Stimulated activated CD8-positive, alpha-beta memory T cell treated with anti-CD3 and anti-CD28 coated beads, Interleukin-2, amount 100 ng/mL, for 48 hours (primary cell): ENCODE measurements around the gene GRIK2.

ENCODE experiments used
- DNase-seq, 2 donors: peaks; one replicate each; pipeline ENCODE4 v3.0.0-alpha.2; 2020; ENCODE audit warnings: low read depth in 2 of 2

The GRIK2 gene

DNA sequence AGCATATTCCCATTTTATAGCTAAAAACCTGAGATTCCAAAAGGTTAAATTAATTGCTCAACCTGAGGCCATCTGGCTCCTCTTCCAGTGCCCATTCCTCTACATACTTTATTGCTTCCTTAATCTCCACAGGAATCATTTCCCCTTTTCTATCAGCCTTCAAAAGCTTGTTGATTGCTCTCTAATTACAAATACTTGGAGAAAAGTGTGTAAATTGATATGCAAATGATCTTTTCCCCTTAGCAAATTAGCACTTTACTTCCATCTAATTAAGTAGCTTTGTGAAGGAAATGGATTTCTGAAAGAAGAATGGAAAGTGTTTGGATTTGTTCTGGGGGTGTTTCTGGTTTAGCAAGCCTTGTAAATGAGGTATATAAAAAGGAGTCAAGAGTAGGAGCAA is 323.3 kb downstream of the GRIK2 start:
- no peak for DNase-seq

DNA sequence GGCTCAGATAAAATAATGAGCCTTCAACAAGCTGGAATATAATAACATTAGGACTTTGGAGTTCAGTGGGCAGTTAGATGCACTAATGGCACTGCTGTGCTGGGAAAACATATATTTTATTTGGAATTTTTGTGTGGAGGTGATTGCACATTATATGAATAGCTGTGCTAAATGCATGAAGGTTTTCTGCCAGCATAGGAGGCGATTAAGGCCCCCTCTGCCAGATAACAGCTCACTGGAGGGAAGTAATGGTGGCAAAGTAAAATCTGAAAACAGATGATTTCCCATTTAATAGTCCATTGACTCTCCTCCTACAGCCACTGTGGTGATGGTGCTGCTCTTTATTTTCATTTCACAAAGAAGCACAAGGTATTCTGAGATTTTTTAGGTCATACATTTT is 326.0 kb downstream of the GRIK2 start:
- no peak for DNase-seq

DNA sequence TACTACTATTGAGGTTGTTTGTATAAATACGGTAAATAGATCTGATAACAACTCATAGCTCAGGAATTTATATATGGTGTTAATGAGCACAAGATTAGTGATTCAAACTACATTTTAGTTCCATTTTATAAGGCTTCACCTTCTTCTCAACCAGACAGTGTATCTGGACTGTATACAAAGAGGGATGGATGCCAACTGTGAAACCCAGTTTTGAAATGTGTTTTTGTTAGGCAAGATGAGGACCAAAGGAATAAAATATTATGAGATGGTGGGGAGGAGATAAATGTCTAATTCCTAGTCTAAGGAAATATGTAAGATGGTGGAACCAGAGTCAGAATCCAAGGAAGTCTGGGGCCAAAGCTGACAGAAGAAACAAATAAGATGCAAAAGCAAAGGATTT is 329.0 kb downstream of the GRIK2 start:
- no peak for DNase-seq

DNA sequence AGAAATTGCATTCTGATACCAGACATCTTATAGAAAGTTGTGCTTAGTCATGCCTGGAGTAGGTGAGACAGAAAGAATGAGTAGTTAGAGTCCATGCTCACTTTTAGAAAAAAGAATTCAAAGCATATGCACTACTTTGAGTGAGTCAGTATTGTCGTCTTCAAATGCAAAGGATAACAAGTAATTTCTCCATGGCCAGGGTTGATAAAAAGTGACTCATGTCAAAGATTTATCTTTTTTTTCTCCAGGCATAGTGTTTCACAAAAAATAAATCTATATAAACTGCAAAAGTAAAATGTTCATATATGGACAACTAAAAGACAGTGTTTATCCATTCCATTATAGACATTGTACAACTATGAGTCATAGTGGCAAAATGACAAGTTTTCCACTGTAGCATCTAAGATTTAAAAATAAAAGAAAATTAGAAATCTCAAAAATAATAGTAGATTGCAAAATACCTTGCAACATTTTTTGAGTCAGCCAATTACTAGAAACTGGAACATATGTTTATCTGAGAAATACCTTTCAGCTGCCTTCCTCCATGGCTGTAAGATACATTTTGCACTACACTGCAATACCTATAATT is 329.6 kb downstream of the GRIK2 start:
- no peak for DNase-seq

DNA sequence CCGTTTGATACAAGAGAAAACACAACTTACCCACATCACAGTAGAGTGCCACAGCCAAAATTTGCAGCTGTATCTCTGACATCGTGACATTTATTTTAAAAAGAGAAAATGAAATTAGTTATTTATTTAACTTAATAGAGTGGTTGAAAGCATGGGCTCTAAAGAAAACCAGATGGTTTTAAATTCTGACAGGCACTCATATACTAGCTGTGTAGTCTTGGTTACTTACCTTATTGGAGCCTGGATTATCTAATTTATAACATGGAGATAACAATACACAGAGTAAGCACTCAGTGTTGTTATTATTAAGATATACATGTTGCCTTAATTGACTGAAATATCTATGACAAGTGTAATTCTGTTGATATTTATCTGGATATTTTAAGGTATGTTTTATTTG is 334.9 kb downstream of the GRIK2 start:
- DNase-seq, result no peak

DNA sequence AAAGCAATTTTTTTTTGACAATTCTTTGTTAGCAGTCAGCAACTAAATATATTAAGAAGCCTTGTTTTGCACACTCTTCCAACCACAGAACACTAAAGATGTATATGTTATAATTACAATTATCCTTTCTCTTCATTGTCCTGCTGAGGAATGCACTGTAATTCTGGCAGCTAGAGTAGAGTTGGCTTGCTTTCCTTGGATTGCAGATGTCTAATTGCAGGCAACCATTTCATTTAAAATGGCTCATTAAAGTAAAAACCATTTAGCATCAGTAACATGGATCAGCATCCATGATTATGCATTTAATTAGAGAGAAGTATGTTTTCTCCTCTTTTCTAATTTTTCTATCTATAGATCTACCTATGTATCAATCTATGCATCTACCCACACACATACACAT is 335.4 kb downstream of the GRIK2 start:
- DNase-seq, result no peak

DNA sequence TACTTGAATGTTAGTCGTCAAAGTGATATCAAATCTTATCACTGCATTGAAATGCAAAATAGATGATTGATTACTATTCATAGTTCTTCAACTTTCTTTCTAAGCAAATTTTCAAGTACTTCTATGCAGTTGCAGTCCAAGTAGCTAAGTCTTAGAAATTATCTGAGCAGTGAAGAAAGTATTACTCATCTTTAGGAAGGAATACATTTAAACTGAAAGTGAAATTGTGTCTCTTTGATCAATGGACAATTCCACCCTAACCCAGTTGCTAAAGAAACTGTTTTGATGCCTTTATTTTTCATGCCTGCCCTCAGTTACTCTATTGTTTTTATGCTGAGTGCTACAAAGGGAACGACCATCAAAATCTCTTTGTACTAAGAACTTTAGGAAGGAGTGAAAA is 337.4 kb downstream of the GRIK2 start:
- no peak for DNase-seq

DNA sequence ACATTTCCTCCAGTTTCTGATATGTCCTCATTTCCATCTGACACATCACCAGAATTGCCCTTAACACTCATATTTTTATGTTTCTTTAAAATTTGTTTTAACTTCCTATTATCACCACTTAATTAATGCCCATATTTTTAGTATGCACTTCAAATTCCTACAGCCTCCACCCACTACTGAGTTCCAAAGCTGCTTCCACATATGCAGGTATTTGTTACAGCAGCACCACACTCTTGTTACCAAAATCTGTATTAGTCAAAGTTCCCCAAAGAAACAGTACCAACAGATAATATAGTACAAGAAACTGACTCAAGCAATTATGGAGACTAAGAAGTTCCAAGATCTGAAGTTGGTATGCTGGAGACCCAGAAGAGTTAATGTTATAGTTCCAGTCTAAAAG is 340.4 kb downstream of the GRIK2 start:
- DNase-seq, result no peak

DNA sequence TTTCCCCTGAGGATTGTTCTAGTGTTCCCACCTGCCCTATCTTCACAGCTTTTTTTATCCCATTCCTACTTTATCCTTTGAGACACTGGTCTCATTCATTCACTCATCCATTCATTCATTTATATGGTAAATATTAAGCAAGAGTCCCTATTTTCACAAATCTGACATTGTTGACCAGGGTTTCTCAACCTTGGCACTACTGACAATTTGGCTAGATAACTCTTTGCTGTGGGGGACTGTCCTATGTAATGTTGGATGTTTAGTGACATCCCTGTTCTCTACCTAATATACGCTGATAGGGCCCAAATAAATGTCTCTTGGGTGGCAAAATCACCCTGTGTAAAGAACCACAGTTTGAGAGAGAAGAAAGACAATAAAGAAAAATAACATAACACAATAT is 345.0 kb downstream of the GRIK2 start:
- DNase-seq, result no peak

DNA sequence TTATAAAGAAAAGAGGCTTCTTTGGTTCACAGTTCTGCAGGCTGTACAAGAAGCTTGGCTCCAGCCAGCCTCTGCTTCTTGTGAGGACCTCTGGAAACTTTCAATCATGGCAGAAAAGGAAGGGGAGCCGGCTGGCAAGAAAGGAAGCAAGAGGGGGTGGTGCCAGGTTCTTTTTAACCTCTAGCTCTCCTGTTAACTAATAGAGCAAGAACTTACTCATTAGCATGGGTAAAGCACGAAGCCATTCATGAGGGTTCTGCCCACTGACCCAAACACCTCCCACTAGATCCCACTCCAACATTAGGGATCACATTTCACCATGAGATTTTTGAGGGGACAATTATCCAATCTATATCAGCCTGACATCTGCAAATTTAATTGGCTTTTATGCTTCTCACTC is 347.1 kb downstream of the GRIK2 start:
- DNase-seq, result no peak

DNA sequence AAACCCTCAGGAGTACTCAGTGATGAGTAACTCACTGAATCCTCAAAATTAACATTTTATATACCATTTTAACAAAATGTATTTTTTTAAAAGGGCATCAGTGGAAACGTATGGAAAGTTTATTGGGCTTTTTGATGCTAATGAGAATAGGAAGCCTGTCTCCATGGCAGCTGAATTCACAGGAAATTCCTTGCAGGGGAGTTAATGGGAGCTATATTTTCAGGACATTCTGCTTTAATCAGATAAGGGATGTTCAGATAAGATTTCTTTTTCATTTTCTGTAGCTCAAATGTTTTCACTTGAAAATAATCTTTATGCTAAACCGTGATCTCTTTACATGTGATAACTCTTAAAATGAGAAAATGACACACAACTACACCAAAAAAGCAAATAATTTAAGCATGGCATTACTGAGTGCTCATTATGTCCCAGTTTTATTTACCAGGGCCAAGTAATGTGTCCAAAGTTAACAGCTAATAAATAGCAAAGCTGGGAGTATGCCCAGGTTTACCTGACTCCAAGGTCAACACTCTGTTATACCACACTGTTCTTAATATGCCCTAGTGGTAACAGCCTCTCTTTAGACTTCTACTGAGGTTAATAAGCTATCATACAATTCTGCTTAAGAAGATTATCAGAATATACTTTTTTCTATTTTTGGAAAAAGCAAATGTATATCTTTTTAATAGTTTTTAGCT is 348.1 kb downstream of the GRIK2 start:
- DNase-seq, result no peak

DNA sequence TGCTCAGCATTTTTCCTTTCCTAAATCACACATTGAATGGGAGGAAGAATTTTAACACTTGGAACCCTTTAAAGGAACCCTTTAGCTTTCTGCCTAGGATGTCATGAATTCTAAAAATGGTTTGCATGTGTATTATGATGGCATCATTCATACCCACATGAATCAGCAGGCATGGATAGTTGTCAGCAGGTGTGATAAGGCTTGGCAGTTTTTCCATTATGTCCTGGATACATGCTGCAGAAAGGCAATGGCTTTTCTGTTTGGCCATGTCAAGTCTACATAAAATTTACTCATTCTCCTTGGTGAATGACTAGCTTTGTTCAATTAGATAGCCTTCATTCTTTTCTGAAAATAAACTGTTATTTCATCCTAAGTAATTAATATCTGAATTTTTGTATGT is 353.7 kb downstream of the GRIK2 start:
- no peak for DNase-seq

DNA sequence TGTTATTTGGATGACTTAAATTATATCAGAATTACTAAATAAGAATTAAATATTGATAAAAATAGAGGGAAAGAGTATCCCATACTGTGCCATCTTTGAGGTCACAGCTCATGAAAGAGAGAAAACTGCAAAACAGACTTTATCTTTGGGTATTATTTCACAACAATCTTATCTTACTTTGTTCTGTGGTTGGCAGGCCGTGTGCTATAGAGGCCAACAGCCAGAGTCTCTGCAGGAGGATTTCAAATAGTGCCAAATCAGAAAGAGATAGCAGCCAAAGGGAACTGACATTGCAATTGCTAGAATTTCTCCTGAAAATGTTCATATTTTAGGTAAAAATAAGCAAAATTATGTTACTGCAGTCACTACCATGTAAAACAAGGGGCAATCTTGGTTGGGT is 354.2 kb downstream of the GRIK2 start:
- no peak for DNase-seq

DNA sequence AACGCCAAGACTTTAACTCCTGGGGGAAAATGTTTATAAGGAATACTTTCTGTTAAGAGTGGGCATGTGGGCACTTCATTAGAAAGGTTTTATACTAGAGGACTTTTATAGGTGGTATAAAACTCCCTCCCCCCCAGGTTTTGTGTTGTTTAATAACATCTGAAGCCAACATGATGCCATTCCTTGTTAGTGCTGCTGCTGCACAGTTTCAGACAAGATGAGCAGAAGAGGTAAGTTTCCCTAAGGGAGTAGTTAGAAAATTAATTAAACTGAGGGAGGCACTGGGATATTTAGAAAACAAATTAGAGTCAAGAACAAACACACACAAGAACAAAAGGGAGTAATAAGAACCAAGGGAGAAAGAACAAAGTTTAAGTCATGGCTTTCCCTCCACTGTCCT is 362.4 kb downstream of the GRIK2 start:
- DNase-seq, result no peak

DNA sequence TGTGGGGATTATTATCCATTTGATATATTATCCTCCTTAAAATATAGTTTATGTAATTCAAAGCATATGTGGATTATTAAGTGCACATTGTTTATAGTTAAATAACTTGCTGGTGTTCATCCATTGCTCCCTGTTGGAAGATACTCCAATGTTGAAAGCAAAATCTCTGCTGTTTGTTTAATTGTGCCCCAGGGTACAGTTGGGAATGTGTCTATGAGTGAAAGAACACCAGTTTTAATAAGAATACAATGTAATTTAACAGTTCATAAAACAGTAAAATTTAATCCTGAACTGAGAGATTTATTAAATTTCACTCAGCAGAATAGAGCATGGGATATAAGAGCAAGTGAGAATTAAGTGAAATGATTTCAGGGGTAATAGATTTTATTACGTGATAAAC is 364.9 kb downstream of the GRIK2 start:
- DNase-seq, result no peak

DNA sequence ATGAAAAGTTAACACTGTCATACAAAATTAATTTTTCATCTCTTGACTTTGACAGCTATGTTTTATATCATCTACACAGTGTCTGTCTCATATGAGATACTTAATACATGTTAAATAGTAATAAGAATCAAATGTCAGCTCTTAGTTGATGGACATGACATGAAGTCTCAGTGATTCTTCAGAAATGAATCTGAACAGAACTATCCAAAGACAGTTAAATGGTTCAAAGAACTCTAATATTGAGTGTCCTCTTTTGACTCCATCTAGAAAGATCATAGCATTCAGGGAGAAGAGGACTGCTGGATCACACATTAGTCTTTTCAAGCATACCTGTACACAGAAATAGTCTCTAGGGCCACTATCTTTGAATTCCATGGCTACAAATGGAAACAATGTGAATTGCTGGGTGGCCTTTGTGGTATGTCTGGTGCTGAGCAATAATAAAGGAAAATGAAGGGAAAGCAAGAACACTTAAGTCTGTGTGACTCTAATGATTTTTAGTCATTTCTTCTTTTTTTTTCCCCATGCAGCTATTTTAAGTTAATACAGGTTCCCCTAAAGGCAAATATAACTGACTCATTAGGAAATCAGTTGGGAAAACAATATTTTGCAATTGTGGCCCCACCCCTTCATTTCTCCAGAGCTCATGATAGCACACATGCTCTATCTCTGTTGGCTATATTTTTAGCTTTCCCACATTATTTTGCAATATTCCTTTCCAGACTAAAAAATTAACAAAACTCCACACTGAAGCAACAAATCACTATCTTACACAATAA is 367.5 kb downstream of the GRIK2 start:
- no peak for DNase-seq

DNA sequence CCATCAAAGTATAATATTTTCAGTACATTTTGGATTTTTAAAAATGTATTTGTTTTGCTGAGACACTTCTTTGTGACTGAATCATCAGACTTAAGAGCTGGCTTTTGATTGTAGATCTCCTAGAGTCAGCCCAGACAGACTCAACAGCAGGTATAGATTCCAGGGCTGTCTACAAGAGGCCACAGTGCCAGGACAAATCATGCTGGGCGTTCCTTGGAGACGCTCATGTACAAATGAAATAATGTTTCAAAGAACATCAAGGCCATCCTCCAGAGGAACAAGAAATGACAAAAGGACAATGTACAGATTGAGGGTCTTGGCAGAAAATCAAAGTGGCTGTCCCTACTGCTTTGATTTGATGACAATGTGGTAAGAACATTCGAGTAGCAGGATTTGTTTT is 369.3 kb downstream of the GRIK2 start:
- DNase-seq, result no peak

DNA sequence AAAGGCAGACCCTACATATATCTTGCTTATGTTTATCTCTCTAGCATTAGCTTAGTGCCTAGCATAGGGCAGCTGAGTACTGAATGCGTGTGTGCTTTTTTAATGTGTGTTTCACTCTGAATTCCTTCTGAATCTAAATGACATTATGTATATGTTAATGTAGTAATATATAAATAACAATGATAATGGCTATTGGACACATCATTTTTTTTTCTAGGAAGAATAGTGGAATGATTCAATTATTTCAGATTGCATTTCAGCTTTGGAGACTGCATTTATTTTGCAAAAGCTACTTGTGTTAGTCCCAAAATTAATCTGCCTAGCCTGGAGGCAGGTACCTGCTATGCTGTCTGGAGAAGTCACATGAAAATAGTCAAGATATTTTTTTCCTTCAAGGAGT is 371.8 kb downstream of the GRIK2 start:
- DNase-seq, result no peak

DNA sequence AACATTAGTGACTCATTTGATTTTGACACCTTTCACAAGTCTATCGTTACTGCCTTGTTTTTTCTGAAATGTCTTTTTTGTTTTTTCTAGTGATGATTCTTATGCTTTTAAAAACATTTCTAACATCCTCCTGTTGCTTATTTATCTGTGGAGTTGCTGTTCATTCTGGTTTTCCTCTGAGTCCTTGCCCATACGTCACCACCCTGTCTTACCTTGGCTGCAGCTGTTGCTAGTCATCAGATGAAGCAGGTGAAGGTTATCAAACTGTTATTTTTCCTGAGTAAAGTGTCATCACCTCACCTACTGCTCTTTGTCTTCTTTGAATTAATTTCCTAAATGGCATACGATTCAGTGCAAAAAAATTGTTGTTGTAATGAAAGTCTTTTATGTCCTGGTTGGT is 376.6 kb downstream of the GRIK2 start:
- no peak for DNase-seq

DNA sequence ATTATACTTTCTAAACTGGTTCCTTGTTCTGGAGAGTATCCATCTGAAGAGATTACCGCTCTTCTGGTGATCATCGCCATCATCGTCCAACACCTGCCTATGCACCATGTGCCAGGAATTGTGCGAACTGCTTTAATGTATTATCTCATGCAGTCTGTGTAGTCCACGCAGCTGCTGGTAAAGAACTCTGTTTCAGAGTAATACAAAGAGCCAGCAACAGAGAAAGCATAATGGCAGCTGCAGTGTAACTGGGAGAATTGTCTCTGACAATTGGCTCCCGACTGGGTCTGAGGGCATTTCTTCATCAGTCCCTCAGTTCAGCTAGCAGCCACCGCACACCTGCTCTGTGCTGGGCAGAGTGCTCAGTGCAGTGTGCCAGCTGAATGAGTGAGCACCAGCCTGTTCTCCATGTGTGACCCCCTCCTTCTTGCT is 383.4 kb downstream of the GRIK2 start:
- DNase-seq, result no peak

DNA sequence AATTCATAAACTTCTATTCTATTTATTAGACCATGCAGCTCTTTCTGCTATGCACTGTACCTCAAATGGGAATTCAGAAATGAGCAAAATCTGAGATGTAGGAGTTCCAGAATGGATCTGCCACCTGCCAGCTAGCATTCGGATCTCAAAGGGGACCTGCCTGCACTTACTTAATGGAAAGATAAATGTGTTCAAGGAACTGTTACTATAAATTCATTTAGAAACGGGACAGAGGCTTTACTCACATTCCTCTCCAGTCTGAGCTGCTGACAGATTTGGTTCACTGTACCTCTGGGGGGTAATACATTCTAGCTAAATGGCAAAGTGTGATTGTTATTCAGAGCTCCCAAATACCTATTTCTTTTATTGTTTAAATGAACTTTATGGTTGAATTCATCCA is 384.1 kb downstream of the GRIK2 start:
- no peak for DNase-seq

DNA sequence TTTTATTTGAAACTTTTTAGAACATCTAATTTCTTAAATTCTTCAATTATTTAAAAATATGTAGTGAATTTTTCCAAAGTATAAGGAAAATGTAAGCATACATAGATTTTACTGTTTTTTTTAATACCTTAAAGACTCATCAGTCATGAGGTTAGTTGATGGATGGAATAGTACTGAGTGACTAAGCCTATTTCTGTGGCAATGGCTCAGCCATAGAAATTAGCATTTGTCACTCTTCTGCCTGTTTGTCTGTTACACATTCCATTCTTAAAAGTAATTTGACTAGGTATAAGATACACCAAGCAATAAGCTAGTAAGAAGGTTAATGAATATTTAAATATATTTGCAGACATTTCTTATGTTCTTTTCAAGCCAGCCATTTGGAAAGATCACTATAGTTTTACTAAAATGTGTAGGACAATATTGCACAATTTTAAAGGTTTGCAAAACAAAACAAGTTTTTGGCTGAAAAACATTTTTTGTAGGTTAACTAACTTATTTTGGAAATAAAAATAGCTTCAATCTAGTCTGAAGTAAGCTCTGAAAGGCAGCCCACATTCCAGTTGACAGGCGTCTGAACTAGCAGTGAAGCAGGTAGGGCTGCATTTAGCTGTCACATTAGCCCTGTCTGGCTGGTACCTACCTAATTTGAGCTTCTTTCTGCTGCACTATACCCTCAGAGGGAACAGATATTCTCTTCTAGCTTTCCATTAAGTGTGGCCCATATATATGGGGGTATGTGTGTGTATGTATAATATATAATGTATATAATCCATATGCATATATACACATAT is 385.7 kb downstream of the GRIK2 start:
- DNase-seq, result no peak
